ENCODE data around the gene FAM169A. TPM values are rescaled to one million over a fixed set of nuclear protein-coding genes. Genes with fewer than 3 reads are reported as not detected.

FAM169A gene
- total and polyA plus RNA-seq, 2 of the 4 experiments (the other 2 are of a cell fraction) = under 0.01 TPM; not detected in 1

DNA sequence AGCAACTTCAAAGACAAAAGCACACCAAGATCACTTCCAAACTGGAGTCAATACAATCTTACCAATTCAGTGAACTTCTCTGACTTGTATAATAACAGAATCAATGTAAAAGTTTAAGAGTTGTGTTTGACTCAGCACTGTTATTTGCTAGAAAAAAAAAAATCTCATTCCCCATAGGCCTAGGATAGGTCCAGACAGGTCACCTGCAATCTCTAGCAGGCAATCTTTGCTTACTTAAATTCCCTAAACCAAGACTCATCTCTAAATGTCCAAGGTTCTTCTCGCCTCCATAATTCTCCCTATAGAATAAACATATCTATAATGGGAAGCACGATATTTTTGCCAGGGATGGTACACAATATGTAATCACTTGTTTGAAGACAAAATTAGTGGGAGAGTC, 2.5 kb downstream of the FAM169A start:
- in situ Hi-C loops (cut with MboI; ENCODE audit: low sequenced_read_pairs) = no loop called here
- CTCF ChIA-PET = no interaction called here

More for the DNA sequence above, 2.5 kb downstream of the FAM169A start:
- Histone ChIP-seq H3K9me1 (ENCODE audit: insufficient read depth, low read length) (no peaks in the 10 kb centered on the region), H3K4me3 (ENCODE audit: insufficient read depth, low read depth, low read length) (no peak overlapping the region), H3K23ac (ENCODE audit: low read depth, low read length) (no peak overlapping the region), H3K9me3 (ENCODE audit: control insufficient read depth, insufficient read depth, low read length) (no peaks in the 10 kb centered on the region), H2AK9ac (replicated peaks; ENCODE audit: low read depth, low read length, poor library complexity) (no peak overlapping the region), H4K8ac (ENCODE audit: low read depth in 2 of 2, low read length in 2 of 2) (no peak overlapping the region), H3K27ac (ENCODE audit: insufficient read depth, low read length) (no peak overlapping the region), H3K4ac (ENCODE audit: low read depth, low read length) (no peak overlapping the region), H3K27me3 (ENCODE audit: control insufficient read depth, insufficient read depth, low read length) (peaks cover 47% of the 10 kb centered on the region), H2BK15ac (ENCODE audit: low read depth, low read length) (no peak overlapping the region), H3K4me2 (ENCODE audit: low read depth, low read length) (no peak overlapping the region), H4K91ac (ENCODE audit: insufficient read depth, low read depth, low read length) (no peak overlapping the region), H2BK120ac (ENCODE audit: low read depth, low read length) (no peak overlapping the region), H3K56ac (ENCODE audit: extremely low read depth, insufficient read depth, low read length) (no peak overlapping the region), H2AFZ (replicated peaks; ENCODE audit: low read length, poor library complexity) (no peak overlapping the region), H2AK5ac (ENCODE audit: low read depth, low read length) (no peak overlapping the region), H3K9ac (ENCODE audit: low read depth, low read length) (no peak overlapping the region), H3K14ac (replicated peaks; ENCODE audit: low read depth, low read length) (no peak overlapping the region), H3K36me3 (ENCODE audit: control insufficient read depth, insufficient read depth, low read length) (no peaks in the 10 kb centered on the region), H3K4me1 (ENCODE audit: control insufficient read depth, insufficient read depth, low read length) (no peaks in the 10 kb centered on the region), H3K79me1 (ENCODE audit: low read depth in 1 of 2, low read length in 2 of 2) (no peaks in the 10 kb centered on the region), H3K18ac (ENCODE audit: low read depth, low read length) (no peak overlapping the region), H2BK20ac (ENCODE audit: low read depth, low read length) (no peak overlapping the region), H2BK5ac (ENCODE audit: low read depth, low read length, poor library complexity, severe bottlenecking) (no peak overlapping the region), H4K5ac (ENCODE audit: low read depth, low read length) (no peak overlapping the region), H4K20me1 (ENCODE audit: insufficient read depth, low read length) (no peaks in the 10 kb centered on the region)
- intact Hi-C loops (cut with micrococcal nuclease) (loop anchor here (5.0 kb wide), 1 partner anchor 54 kb away; no protein-coding TSS in a partner anchor), dilution Hi-C loops (cut with HindIII; ENCODE audit: low sequenced_read_pairs, unreplicated experiment) (no loop called here)
- DNase-seq (no peak), ATAC-seq (ENCODE audit: low read depth) (no peak)
- POLR2A ChIA-PET (ENCODE audit: unreplicated experiment) = no interaction called here
- BruUV-seq (replicated peaks) = no TSS peak
- WGBS, 2 experiments (ENCODE audit: extremely low coverage in 2 of 2, insufficient read length in 1 of 2) = no CpG with 5 or more reads among the region's 2 CpGs
- no peak for TF ChIP-seq RAD21 (IDR thresholded peaks at IDR 0.05; ENCODE audit: low read length)
